ENCODE results near the gene ITGAD.

GRCh38 chr16:31352376-31353115, 40.6 kb upstream of the ITGAD start:
- TF ChIP-seq, protein P1, sequence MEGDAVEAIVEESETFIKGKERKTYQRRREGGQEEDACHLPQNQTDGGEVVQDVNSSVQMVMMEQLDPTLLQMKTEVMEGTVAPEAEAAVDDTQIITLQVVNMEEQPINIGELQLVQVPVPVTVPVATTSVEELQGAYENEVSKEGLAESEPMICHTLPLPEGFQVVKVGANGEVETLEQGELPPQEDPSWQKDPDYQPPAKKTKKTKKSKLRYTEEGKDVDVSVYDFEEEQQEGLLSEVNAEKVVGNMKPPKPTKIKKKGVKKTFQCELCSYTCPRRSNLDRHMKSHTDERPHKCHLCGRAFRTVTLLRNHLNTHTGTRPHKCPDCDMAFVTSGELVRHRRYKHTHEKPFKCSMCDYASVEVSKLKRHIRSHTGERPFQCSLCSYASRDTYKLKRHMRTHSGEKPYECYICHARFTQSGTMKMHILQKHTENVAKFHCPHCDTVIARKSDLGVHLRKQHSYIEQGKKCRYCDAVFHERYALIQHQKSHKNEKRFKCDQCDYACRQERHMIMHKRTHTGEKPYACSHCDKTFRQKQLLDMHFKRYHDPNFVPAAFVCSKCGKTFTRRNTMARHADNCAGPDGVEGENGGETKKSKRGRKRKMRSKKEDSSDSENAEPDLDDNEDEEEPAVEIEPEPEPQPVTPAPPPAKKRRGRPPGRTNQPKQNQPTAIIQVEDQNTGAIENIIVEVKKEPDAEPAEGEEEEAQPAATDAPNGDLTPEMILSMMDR (IDR thresholded peaks at IDR 0.05 in 8 of 11, conservative IDR thresholded peaks at IDR 0.05 in 3 of 11) = no peak
- no peak for TF ChIP-seq POLR2A (IDR thresholded peaks at IDR 0.05)
